ENCODE results near the gene RFX8. TPM values are rescaled to one million over a fixed set of nuclear protein-coding genes. Genes with fewer than 3 reads are reported as not detected.

Gene RFX8
- total and polyA plus RNA-seq, 7 donors = 0.12 to 0.83 TPM; not detected in 5

DNA sequence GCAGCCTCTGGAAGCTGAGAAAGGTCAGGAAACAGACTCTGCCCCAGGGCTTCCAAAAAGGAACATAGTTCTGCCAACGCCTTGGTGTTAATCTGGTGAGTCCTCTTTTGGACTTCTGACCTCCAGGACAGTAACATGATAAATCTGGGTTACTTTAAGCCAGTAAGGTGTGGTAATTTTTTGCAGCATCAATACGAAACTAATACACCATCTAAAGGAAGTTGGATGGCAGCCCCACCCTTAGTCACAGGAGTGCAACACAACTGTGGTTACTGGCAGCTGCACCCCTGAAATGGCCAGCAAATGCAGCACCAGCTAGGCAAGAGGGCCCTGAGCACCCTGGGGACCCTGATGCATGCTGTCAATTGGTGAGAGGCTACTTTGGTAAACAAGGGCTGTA lies 113.4 kb downstream of the RFX8 start:
- no peaks in the 10 kb centered on the region for H3K27me3 ChIP-seq
- intact Hi-C loops (cut with DNase I) = no loop called here
- H3K27ac ChIP-seq = no peak overlapping the region
- H3K36me3 ChIP-seq = no peaks in the 10 kb centered on the region
- no peak for DNase-seq
- TF ChIP-seq CTCF (IDR thresholded peaks at IDR 0.05) (no peak), POLR2AphosphoS5 (IDR thresholded peaks at IDR 0.05) (no peak), EP300 (IDR thresholded peaks at IDR 0.05) (no peak), POLR2A (IDR thresholded peaks at IDR 0.05) (no peak)
- no peak overlapping the region for H3K4me3 ChIP-seq
- H3K9me3 ChIP-seq = no peaks in the 10 kb centered on the region
- H3K4me1 ChIP-seq = no peaks in the 10 kb centered on the region
- WGBS, 2 donors = 41 to 50% methylated on average over 2 of the region's 2 CpGs

DNA sequence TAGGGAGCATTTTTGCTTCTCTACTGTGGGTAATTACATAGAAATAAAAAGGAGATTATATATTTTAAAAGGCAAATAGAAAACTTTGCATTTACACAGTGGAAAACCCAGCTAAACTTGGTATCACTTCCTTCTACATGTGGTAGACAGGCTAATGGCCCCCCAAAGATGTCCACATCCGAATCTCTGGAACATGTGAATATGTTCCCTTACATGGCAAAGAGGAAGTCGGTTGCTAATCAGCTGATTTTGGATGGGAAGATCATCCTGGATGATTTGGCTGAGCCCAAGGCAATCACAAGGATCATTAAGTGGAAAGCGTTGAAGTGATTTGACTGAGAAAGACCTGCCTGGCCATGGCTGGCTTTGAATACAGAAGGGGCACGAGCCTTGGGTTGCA lies 113.8 kb downstream of the RFX8 start:
- no peak overlapping the region for H3K27ac ChIP-seq

DNA sequence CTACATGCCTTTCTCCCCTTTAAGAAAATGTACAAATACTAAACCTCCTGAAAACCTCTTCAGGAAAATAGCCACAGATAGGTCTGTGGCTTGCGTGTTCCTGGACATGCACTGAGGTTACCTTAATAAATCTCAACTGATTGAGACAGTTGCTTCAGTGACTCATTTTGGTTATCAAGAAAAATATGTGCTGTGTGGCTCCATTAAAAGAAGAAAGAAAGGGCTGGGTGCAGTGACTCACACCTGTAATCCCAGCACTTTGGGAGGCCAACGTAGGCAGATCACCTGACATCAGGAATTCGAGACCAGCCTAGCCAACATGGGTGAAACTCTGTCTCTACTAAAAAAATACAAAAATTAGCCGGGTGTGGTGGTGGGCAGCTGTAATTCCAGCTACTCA lies 114.7 kb downstream of the RFX8 start:
- Histone ChIP-seq H3K9me3 (no peaks in the 10 kb centered on the region), H3K36me3 (no peaks in the 10 kb centered on the region), H3K27ac (no peak overlapping the region), H3K27me3 (no peaks in the 10 kb centered on the region), H3K4me3 (no peak overlapping the region), H3K4me1 (no peaks in the 10 kb centered on the region)
- TF ChIP-seq CTCF (IDR thresholded peaks at IDR 0.05) (no peak), EP300 (IDR thresholded peaks at IDR 0.05) (no peak)
- no peak for DNase-seq
- 60 to 67% methylated on average over 4 of the region's 4 CpGs for WGBS, 2 donors
- intact Hi-C loops (cut with DNase I) = no loop called here

More for the DNA sequence above, 113.8 kb downstream of the RFX8 start:
- H3K4me3 ChIP-seq = no peak overlapping the region
- TF ChIP-seq CTCF (IDR thresholded peaks at IDR 0.05) = no peak
- no peak for TF ChIP-seq EP300 (IDR thresholded peaks at IDR 0.05)
- no peak for TF ChIP-seq POLR2AphosphoS5 (IDR thresholded peaks at IDR 0.05)
- intact Hi-C loops (cut with DNase I) = no loop called here
- no peak for DNase-seq
- H3K9me3 ChIP-seq = no peaks in the 10 kb centered on the region
- no peaks in the 10 kb centered on the region for H3K27me3 ChIP-seq
- WGBS, 2 donors = 74 to 77% methylated on average over 4 of the region's 4 CpGs
- no peaks in the 10 kb centered on the region for H3K4me1 ChIP-seq
- H3K36me3 ChIP-seq = no peaks in the 10 kb centered on the region

GRCh38 chr2:101359410-101359954 lies 115.4 kb downstream of the RFX8 start:
- Histone ChIP-seq H3K36me3 (no peaks in the 10 kb centered on the region), H3K27me3 (no peaks in the 10 kb centered on the region), H3K27ac (no peak overlapping the region), H3K4me3 (no peak overlapping the region), H3K9me3 (no peaks in the 10 kb centered on the region), H3K4me1 (no peaks in the 10 kb centered on the region)
- intact Hi-C loops (cut with DNase I) = no loop called here
- TF ChIP-seq POLR2A (IDR thresholded peaks at IDR 0.05) (no peak), CTCF (IDR thresholded peaks at IDR 0.05) (no peak), POLR2AphosphoS5 (IDR thresholded peaks at IDR 0.05) (no peak), EP300 (IDR thresholded peaks at IDR 0.05) (no peak)
- 94 to 95% methylated on average over 7 of the region's 7 CpGs for WGBS, 2 donors
- no peak for DNase-seq

GRCh38 chr2:101357376-101357775 lies 117.5 kb downstream of the RFX8 start:
- Histone ChIP-seq H3K4me1 (no peaks in the 10 kb centered on the region), H3K4me3 (no peak overlapping the region), H3K36me3 (no peaks in the 10 kb centered on the region), H3K27me3 (no peaks in the 10 kb centered on the region), H3K27ac (no peak overlapping the region), H3K9me3 (no peaks in the 10 kb centered on the region)
- TF ChIP-seq CTCF (IDR thresholded peaks at IDR 0.05) (no peak), POLR2AphosphoS5 (IDR thresholded peaks at IDR 0.05) (no peak), POLR2A (IDR thresholded peaks at IDR 0.05) (no peak), EP300 (IDR thresholded peaks at IDR 0.05) (no peak)
- DNase-seq = no peak
- intact Hi-C loops (cut with DNase I) = no loop called here

All from sigmoid colon (tissue), 7 donors.